HepG2 (cell line): Measurements from ENCODE around the gene CISD1. TPM values are rescaled to one million over a fixed set of nuclear protein-coding genes. Genes with fewer than 3 reads are reported as not detected.

ENCODE experiments used
- ARID4A ChIP-seq: sonication (generic); formaldehyde crosslinking; IDR thresholded peaks from 2 replicates; pipeline ENCODE4 v1.5.0; 2020; ENCODE audit warnings: mild to moderate bottlenecking, missing genetic modification reagents, borderline replicate concordance
- HNRNPK ChIP-seq: fragments of 200-400 bp; formaldehyde crosslinking; IDR thresholded peaks from 2 replicates; pipeline ENCODE4 v1.6.1; 2018; ENCODE audit warnings: low read length, low read depth, moderate library complexity, mild to moderate bottlenecking; ENCODE audit not compliant: poor library complexity, severe bottlenecking
- HNRNPLL ChIP-seq: fragments of 200-400 bp; formaldehyde crosslinking; IDR thresholded peaks from 2 replicates; pipeline ENCODE4 v1.6.1; 2017; ENCODE audit warnings: mild to moderate bottlenecking, low read depth, low read length; ENCODE audit not compliant: poor library complexity, severe bottlenecking
- MXD3 ChIP-seq: IDR thresholded peaks from 2 replicates; pipeline ENCODE4 v1.6.1; 2016; ENCODE audit warnings: mild to moderate bottlenecking, missing biosample characterization, missing genetic modification reagents
- STAT6 ChIP-seq: sonication (generic); formaldehyde crosslinking; IDR thresholded peaks from 2 replicates; pipeline ENCODE4 v1.4.0; 2020; ENCODE audit warnings: missing genetic modification reagents, mild to moderate bottlenecking, borderline replicate concordance
- WIZ ChIP-seq: sonication (generic); formaldehyde crosslinking; IDR thresholded peaks from 2 replicates; pipeline ENCODE4 v1.5.1; 2020; ENCODE audit warnings: mild to moderate bottlenecking, missing genetic modification reagents
- ZBTB8A ChIP-seq: sonication (generic); formaldehyde crosslinking; IDR thresholded peaks from 2 replicates; pipeline ENCODE4 v1.4.0; 2020; ENCODE audit warnings: mild to moderate bottlenecking, low read depth, missing genetic modification reagents, borderline replicate concordance
- ZNF18 ChIP-seq: sonication (generic); formaldehyde crosslinking; IDR thresholded peaks from 2 replicates; pipeline ENCODE4 v1.8.0; 2022; ENCODE audit warnings: mild to moderate bottlenecking, missing genetic modification reagents; ENCODE audit not compliant: insufficient replicate concordance
- ZNF235 ChIP-seq: sonication (generic); formaldehyde crosslinking; IDR thresholded peaks from 2 replicates; pipeline ENCODE4 v1.8.1; 2023; ENCODE audit warnings: mild to moderate bottlenecking, missing genetic modification reagents, borderline replicate concordance
- ZNF34 ChIP-seq: sonication (generic); formaldehyde crosslinking; IDR thresholded peaks from 2 replicates; pipeline ENCODE4 v1.4.0; 2020; ENCODE audit warnings: mild to moderate bottlenecking, missing genetic modification reagents, borderline replicate concordance
- ZNF564 ChIP-seq: sonication (generic); formaldehyde crosslinking; IDR thresholded peaks from 2 replicates; pipeline ENCODE4 v1.8.1; 2023; ENCODE audit warnings: mild to moderate bottlenecking, missing genetic modification reagents
- ZNF597 ChIP-seq: sonication (generic); formaldehyde crosslinking; IDR thresholded peaks from 2 replicates; pipeline ENCODE4 v1.5.0; 2020; ENCODE audit warnings: missing genetic modification reagents
- ZSCAN5A ChIP-seq: sonication (generic); formaldehyde crosslinking; IDR thresholded peaks from 2 replicates; pipeline ENCODE4 v1.8.0; 2022; ENCODE audit warnings: mild to moderate bottlenecking, missing genetic modification reagents, borderline replicate concordance
- polyA plus RNA-seq, 8 experiments: library from polyadenylated mRNA; depleted of rRNA in 3 of 8; stranded (reverse) in 7 of 8; unstranded in 1 of 8; fragments of >200 nt; fragmentation: Illumina TruSeq in 4 of 8; extraction: Trizol in 4 of 8; gene quantifications; 2 replicates each; pipeline versions ENCODE4 v1.2.1 to v1.2.3, GENCODE V29; 2011 to 2016; ENCODE audit warnings: low read depth in 4 of 8, missing spikeins in 1 of 8, mixed read lengths in 1 of 8; ENCODE audit not compliant: insufficient read depth in 1 of 8
- total RNA-seq, 5 experiments: library from RNA; depleted of rRNA; stranded (reverse); fragments of >200 nt; fragmentation: Illumina TruSeq; extraction: Trizol; gene quantifications; 2 replicates each; pipeline ENCODE4 v1.2.3, GENCODE V29; 2016; ENCODE audit warnings: low read depth in 1 of 5

The CISD1 gene
- total and polyA plus RNA-seq, 2 of the 13 experiments (the other 11 are each of a cell fraction or from before 2014, with no cell fraction given), result 63.4 to 78.9 TPM

- TF ChIP-seq STAT6 (0 out of 2 replicates have a peak, but pooled peaks have one; percentile 58), WIZ (no peak), ZNF18 (no peak), ZBTB8A (no peak), ZNF597 (no peak), ZNF34 (CRISPR knock-in tag) (no peak), HNRNPLL (no peak), ZNF564 (CRISPR knock-in tag) (no peak), ZSCAN5A (CRISPR knock-in tag) (no peak), ARID4A (CRISPR knock-in tag) (no peak), HNRNPK (no peak), ZNF235 (CRISPR knock-in tag) (no peak), MXD3 (CRISPR knock-in tag) (no peak)
Observed at GRCh38 chr10:58268454-58268945, 462 bp upstream of the CISD1 start (continued).
